GM03348 (cell line): ENCODE results near the gene PRPF6.

ENCODE experiments used
- DNase-seq: peaks from one replicate; pipeline ENCODE4 v3.0.0; 2012; ENCODE audit warnings: low spot score

PRPF6 gene

GRCh38 chr20:63945031-63945658 lies 35.8 kb upstream of the PRPF6 start:
- DNase-seq = no peak

- no peak for DNase-seq
Observed at GRCh38 chr20:63945921-63946920, 34.7 kb upstream of the PRPF6 start.

- DNase-seq = no peak
Observed at GRCh38 chr20:63946986-63947637, 33.8 kb upstream of the PRPF6 start.

GRCh38 chr20:63947638-63948456 lies 33.1 kb upstream of the PRPF6 start:
- no peak for DNase-seq

GRCh38 chr20:63950701-63951397 lies 30.1 kb upstream of the PRPF6 start:
- DNase-seq = no peak

- DNase-seq = no peak
Observed at GRCh38 chr20:63951398-63952209, 29.3 kb upstream of the PRPF6 start.

GRCh38 chr20:63952210-63952535 lies 28.8 kb upstream of the PRPF6 start:
- DNase-seq = no peak

- no peak for DNase-seq
Observed at GRCh38 chr20:63952769-63953168, 28.2 kb upstream of the PRPF6 start.

- DNase-seq = no peak
Observed at GRCh38 chr20:63953764-63954429, 27.0 kb upstream of the PRPF6 start.

GRCh38 chr20:63955281-63955826 lies 25.6 kb upstream of the PRPF6 start:
- peak; percentile 78 for DNase-seq

- DNase-seq = peak; percentile 95
Observed at GRCh38 chr20:63955827-63956663, 24.9 kb upstream of the PRPF6 start, which contains the start of gene UCKL1. Gene UCKL1, minus strand, starts transcription at chr20:63956416. Its CDS starts 44 bp downstream, at chr20:63956372.

- no peak for DNase-seq
Observed at GRCh38 chr20:63956664-63957003, 24.3 kb upstream of the PRPF6 start.

- DNase-seq = peak; percentile 87
Observed at GRCh38 chr20:63957004-63957689, 23.8 kb upstream of the PRPF6 start.

- DNase-seq = peak; percentile 44
Observed at GRCh38 chr20:63957690-63958441, 23.1 kb upstream of the PRPF6 start.

GRCh38 chr20:63958471-63958870 lies 22.5 kb upstream of the PRPF6 start:
- DNase-seq = no peak

GRCh38 chr20:63958964-63959698 lies 21.8 kb upstream of the PRPF6 start:
- no peak for DNase-seq

GRCh38 chr20:63959699-63960075 lies 21.2 kb upstream of the PRPF6 start:
- DNase-seq = no peak
